NCI-H82 treated with DMSO at 0.1 percent for 48 hours (cell line): Measurements from ENCODE around the gene BLTP3B.

Source experiments
- DNase-seq: peaks from one replicate; lab custom pipeline; 2025; ENCODE audit not compliant: unreplicated experiment; lab: John Stamatoyannopoulos, UW

BLTP3B gene

GRCh38 chr12:100123316-100124095 is 19.2 kb downstream of the BLTP3B start:
- DNase-seq: no peak

DNA sequence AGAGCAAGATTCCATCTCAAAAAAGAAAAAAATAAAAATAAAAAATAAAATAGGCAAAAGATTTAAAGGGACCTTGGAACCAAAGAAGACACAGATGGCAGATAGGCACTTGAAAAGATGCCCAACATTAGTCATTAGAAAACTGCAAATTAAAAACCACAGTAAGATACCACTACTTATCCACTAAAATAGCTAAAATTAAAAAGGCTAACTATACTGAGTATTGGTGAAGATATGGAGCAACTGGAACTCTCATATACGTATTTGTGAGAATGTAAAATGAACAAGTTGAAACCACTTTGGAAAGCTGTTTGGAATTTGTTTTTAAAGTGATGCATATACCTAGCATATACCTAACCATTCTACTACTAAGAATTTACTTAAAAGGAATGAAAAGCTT is 22.3 kb downstream of the BLTP3B start:
- no peak for DNase-seq

- DNase-seq: no peak
Observed at GRCh38 chr12:100115291-100115690, 27.4 kb downstream of the BLTP3B start.

DNA sequence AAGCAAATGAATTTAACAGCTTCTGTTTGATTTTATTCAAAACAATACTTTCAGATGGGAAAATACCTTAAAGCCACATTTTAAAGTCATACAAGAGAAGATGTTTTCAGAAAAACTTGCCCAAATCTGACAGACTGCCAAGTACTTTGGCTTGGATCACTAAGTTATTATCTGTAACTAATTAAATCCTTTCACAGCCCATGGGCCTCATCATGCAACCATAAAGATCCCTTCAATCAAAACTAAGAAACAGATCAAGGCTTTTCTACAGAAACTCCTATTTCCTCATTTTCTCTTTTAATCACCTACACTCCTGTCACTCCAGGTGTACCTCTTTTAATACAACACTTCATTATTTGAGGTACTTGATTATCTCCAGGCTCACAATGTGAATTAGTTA is 28.1 kb downstream of the BLTP3B start:
- no peak for DNase-seq

DNA sequence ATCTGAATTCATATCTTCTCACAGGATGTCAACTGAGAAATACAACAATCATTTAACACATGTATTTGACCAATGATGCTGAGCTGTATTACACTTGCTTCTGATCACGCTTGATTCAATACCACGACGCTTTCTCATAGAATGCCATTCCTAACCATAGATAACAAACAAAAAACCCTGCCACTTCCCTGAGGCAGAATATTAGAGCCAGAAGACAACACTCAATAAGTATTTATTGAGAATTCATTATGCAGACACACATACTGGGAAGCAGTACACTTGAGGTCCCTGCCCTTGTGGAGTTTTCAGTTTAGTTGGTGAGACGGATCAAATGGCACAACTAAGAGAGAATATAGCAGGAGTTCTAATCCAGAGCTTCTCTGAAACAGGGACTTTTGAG is 32.4 kb downstream of the BLTP3B start:
- DNase-seq: no peak

- no peak for DNase-seq
Observed at GRCh38 chr12:100106861-100107260, 35.8 kb downstream of the BLTP3B start.

- no peak for DNase-seq
Observed at GRCh38 chr12:100105661-100106060, 37.0 kb downstream of the BLTP3B start.

DNA sequence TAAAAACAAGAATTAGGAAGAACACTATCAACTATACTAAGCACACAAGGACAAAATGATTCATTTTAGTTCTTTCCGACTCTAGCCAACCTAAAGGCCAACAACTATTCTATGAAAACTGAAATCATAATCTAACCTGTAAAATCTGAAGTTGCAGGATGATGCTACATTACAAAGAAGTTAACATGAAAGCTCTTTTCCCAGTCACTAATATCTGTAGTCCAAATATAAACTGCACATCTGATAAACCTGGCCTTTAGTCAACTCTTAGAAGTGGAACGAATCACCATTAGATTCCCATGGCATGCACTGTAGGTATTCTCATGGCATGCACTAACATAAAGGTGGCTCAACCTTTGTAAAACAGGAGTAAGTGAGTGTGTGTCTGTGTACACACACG is 41.7 kb downstream of the BLTP3B start:
- no peak for DNase-seq
